GM12865 (cell line): Measurements from ENCODE around the gene CRELD1.
"Not testable (repeated sequence)": the region's sequence is repeated elsewhere in the genome, so short reads cannot be mapped to it uniquely, and the experiment has no call there.

Source experiments
- DNase-seq: peaks from one replicate; pipeline ENCODE4 v3.0.0; 2010; ENCODE audit warnings: low read depth
- H3K4me3 ChIP-seq: 2 replicates; pipeline ENCODE4 v1.5.1; 2011; ENCODE audit warnings: mild to moderate bottlenecking, low read depth, low read length, control low read depth
- TF ChIP-seq, protein P1 (sequence below): IDR thresholded peaks from 2 replicates; pipeline ENCODE4 v1.5.1; 2011; ENCODE audit warnings: low read length, control low read depth, low read depth, inconsistent platforms; ENCODE audit not compliant: insufficient read depth; ENCODE audit errors: missing control alignments

Gene CRELD1

DNA sequence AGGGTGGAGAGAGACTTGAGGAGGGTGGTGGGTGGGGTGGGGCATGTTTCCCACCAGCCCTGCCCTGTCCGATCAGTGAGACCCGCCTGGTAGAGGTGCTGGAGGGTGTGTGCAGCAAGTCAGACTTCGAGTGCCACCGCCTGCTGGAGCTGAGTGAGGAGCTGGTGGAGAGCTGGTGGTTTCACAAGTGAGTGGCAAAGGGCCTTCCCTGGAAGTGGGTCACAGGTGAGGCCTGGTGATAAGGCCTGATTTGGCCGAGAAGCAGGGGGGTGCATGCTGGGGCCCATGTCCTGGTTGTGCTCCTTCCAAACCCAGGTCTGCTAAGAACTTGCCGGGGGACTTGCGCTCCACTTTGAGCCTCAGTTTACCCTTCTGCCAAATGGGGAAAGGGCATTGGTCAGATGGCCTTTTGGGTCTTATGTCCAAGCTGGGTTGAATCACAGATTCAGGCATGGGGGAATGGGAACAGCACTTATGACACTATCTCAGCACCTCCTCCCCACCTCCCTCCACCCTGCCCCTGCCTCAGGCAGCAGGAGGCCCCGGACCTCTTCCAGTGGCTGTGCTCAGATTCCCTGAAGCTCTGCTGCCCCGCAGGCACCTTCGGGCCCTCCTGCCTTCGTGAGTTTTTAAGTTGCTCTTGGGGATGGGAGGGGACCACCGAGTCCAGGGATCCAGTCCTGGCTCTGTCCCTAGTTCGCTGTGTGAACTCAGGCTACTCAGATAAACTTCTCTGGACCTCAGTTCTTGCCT is 4.0 kb downstream of the CRELD1 start:
- TF ChIP-seq, protein P1, sequence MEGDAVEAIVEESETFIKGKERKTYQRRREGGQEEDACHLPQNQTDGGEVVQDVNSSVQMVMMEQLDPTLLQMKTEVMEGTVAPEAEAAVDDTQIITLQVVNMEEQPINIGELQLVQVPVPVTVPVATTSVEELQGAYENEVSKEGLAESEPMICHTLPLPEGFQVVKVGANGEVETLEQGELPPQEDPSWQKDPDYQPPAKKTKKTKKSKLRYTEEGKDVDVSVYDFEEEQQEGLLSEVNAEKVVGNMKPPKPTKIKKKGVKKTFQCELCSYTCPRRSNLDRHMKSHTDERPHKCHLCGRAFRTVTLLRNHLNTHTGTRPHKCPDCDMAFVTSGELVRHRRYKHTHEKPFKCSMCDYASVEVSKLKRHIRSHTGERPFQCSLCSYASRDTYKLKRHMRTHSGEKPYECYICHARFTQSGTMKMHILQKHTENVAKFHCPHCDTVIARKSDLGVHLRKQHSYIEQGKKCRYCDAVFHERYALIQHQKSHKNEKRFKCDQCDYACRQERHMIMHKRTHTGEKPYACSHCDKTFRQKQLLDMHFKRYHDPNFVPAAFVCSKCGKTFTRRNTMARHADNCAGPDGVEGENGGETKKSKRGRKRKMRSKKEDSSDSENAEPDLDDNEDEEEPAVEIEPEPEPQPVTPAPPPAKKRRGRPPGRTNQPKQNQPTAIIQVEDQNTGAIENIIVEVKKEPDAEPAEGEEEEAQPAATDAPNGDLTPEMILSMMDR = no peak
- H3K4me3 ChIP-seq = no peak overlapping the region
- no peak for DNase-seq

DNA sequence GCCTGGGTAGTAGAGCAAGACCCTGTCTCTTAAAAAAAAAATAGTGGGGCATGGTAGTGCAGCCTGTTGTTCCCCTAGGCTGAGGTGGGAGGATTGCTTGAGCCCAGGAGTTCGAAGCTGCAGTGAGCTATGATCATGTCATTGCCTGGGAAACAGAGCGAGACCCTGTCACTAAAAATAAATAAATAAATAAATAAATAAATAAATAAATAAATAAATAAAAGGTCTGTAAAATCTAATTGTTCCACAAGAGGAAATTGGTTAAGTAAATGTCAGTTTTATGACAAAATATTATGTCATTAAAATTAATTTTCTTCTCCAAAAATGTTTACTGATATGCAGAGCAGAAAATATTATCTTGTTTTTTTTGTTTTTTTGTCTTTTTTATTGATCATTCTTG is 5.3 kb downstream of the CRELD1 start:
- no peak overlapping the region for H3K4me3 ChIP-seq
- TF ChIP-seq, protein P1 = no peak
- no peak for DNase-seq

DNA sequence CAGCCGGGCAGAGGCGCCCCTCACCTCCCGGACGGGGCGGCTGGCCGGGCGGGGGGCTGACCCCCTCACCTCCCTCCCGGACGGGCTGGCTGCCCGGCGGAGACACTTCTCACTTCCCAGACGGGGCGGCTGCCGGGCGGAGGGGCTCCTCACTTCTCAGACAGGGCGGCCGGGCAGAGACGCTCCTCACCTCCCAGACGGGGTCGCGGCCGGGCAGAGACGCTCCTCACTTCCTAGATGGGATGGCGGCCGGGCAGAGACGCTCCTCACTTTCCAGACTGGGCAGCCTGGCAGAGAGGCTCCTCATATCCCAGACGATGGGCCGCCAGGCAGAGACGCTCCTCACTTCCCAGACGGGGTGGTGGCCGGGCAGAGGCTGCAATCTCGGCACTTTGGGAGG is 6.3 kb downstream of the CRELD1 start:
- not testable (repeated sequence) for DNase-seq, H3K4me3 ChIP-seq

DNA sequence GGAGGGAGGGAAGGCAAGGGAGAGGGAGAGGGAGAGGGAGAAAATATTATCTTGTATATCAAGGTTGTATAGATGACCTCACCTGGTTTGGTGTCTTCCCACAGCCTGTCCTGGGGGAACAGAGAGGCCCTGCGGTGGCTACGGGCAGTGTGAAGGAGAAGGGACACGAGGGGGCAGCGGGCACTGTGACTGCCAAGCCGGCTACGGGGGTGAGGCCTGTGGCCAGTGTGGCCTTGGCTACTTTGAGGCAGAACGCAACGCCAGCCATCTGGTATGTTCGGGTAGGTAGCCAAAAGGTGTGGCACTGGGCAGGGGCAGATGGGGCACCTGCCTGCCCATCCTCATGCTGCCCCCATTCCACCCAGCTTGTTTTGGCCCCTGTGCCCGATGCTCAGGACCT is 7.1 kb downstream of the CRELD1 start:
- TF ChIP-seq, protein P1 = no peak
- no peak overlapping the region for H3K4me3 ChIP-seq
- DNase-seq = no peak

DNA sequence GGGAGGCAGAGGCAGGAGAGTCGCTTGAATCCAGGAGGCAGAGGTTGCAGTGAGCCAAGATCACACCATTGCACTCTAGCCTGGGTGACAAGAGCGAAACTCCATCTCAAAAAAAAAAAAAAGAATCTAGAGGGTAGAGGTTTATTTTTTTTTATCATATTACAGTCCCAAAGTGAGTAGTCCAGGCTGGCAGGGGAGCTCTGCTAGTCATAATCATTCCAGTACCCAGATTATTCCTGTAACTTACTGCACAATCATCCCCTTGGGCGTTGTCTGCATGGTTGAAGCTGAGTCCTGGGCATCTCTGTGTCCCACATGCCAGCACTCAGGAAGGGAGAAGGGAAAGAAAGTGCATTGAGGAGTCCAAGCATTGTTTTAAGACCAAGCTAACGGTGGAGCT is 8.5 kb downstream of the CRELD1 start:
- H3K4me3 ChIP-seq = no peak overlapping the region
- DNase-seq = no peak
- TF ChIP-seq, protein P1 = no peak

DNA sequence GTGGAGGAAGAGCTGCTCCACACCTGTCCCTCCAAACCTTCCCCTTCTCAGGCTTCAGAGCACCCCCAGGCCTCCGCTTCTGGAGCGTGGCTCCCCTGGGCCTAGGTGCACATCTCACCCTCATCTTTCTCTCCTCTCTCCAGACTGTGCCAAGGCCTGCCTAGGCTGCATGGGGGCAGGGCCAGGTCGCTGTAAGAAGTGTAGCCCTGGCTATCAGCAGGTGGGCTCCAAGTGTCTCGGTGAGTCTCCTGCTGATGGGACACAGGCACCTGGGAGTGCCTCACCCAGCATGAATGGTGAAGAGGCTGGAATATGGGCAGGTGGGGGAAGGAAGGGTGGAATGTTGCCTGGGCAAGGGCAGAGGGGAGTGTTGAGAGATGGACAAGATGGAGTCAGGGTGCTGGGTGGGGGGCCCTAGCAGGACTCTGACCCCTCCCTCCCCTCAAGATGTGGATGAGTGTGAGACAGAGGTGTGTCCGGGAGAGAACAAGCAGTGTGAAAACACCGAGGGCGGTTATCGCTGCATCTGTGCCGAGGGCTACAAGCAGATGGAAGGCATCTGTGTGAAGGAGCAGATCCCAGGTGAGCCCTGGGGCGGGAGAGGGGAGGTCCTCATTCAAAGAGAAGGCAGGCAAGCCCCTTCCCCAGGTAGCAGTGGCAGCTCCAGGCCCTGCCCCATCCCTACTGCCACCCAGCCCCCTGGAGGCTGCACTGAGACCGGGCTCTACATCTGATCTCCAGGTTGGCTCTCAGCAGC is 9.5 kb downstream of the CRELD1 start:
- TF ChIP-seq, protein P1 = no peak
- H3K4me3 ChIP-seq = no peak overlapping the region
- no peak for DNase-seq

DNA sequence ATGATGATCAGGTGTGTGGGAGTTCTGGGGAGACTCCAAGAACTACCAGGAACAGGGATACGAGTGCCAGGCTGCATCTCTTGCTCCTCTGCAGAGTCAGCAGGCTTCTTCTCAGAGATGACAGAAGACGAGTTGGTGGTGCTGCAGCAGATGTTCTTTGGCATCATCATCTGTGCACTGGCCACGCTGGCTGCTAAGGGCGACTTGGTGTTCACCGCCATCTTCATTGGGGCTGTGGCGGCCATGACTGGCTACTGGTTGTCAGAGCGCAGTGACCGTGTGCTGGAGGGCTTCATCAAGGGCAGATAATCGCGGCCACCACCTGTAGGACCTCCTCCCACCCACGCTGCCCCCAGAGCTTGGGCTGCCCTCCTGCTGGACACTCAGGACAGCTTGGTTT is 10.6 kb downstream of the CRELD1 start:
- H3K4me3 ChIP-seq = no peak overlapping the region
- DNase-seq = no peak
- TF ChIP-seq, protein P1 = no peak
